ENCODE data around the gene CEP76.

CEP76 gene, protein sequence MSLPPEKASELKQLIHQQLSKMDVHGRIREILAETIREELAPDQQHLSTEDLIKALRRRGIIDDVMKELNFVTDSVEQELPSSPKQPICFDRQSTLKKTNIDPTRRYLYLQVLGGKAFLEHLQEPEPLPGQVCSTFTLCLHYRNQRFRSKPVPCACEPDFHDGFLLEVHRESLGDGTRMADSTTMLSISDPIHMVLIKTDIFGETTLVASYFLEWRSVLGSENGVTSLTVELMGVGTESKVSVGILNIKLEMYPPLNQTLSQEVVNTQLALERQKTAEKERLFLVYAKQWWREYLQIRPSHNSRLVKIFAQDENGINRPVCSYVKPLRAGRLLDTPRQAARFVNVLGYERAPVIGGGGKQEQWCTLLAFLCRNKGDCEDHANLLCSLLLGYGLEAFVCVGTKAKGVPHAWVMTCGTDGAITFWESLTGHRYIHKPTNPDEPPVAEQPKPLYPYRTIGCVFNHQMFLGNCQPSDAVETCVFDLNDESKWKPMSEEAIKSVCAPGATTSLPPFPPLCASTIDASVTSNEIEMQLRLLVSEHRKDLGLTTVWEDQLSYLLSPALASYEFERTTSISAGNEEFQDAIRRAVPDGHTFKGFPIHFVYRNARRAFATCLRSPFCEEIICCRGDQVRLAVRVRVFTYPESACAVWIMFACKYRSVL

DNA sequence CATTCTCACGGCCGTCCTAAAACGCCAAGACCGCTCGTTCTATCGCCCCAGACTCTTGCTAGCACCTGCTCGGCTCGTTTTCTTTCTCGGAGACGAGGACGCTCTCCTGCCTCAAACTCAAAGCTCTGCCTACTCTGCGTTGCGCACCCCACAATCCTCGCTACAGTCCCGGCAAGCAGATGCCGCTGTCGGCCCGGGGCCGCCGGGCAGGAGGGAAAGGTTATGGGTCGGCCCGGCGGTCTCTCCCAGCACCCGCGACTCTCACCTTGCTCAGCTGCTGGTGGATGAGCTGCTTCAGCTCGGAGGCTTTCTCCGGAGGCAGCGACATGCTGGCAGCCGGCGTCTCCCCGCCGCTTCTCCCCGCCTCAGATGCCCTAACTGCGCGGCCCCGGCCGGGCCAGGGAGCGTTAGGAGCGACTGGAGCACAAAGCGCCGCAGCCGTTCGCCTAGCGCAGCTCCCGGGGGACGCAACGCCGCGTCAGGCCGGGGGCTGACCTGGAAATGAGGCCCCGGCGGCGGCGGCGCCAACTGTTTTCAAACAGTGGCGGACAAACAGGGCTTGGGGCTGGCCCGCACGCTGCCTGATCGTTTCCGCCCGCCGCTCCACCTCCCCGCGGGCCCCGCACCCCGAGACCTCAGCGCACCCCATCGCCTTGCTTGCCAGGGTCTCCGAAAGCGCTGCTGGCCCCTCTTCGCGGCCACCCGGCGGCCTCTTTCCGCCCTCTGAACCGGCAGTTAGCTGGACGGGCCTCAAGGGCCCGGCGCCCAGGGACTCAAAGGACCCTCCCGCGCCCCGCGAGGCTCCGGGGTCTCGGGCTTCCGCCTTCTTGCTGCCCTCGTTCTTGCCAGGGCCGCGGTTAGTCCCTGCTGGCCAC, at the start of gene CEP76, which contains the start of gene PSMG2:
Gene CEP76 (minus strand): TSS at position 503 of the 875 bp plus-strand sequence. CDS start 175 bp downstream, at position 328.
Gene PSMG2 (plus strand): TSS at position 822 of the 875 bp plus-strand sequence. CDS start 66 bp downstream, outside the sequence.
- peak; percentile 81 for DNase-seq (ENCODE audit: low read depth)

DNA sequence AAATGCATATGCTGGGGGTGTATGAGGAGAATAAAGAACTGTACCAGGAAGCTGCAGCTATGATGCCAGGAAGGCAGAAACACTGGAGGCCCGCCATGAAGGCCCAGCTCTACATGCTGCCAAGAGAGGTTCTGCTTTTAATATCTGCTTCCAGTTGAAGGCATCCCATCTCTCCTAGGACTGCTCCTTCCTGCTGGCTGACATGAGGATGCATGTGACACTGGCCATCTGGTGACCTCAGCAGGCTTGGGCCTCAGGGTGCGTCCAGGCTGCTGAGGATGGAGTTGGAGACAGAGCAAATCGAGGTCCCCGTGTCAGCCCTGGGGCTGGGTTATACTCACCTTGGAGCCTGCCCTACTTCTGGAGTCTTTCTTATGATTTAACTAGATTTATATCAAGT, 49.4 kb upstream of the CEP76 start:
- DNase-seq (ENCODE audit: low read depth): no peak

DNA sequence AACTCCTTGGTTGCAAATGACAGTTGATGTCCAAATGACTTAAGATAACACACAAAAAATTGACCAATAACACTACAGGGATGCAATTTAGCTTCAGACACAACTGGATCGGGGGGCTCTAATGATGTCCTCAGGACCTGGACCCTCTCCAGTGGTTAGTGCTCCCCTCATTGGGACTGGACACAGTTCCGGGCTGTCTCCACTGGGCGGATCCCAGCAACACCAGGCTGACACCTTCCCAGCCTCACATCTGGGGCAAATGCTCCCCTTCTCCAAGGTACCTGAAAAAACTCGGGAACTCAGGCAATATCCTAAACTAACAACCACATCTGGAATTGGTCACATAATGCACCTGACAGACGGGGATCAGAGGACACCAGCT, 49.0 kb upstream of the CEP76 start:
- DNase-seq (ENCODE audit: low read depth): no peak

DNA sequence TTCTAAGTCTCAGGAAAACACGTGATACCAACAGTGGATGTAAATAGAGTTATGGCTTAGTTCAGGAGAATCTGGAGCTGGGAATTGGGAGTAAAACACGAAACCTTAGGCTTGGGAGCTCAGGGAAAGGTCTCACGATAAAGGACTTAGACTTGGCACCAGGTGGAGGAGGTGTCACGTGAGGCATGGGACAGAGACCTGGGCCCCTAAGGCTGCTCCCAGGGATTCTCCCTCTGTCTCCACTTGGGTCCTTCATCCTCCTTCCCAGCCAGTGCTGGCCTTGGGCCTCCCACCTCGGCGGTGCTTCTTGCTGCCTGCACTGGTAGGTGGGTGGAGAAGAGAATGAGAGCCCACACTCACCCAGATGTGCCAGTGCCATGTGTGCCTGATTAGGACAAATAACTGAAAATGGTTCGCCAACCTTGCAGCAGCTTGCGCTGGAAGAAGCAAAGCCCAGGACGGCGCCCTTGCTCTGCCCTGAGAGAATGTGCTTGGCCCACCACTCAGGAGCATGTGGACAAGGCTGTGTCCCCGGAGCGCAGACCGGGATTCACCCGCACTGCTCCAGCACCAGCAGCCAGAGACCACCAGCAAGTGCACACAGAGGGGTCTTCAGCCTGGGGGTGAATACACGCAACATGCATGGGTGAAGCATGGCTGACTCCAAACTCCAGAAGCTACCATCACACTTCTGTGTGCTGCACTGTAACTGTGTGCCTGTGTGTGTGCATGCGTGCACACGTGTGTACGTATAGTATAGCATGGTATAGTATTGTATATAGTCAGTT, 48.4 kb upstream of the CEP76 start:
- no peak for DNase-seq (ENCODE audit: low read depth)

DNA sequence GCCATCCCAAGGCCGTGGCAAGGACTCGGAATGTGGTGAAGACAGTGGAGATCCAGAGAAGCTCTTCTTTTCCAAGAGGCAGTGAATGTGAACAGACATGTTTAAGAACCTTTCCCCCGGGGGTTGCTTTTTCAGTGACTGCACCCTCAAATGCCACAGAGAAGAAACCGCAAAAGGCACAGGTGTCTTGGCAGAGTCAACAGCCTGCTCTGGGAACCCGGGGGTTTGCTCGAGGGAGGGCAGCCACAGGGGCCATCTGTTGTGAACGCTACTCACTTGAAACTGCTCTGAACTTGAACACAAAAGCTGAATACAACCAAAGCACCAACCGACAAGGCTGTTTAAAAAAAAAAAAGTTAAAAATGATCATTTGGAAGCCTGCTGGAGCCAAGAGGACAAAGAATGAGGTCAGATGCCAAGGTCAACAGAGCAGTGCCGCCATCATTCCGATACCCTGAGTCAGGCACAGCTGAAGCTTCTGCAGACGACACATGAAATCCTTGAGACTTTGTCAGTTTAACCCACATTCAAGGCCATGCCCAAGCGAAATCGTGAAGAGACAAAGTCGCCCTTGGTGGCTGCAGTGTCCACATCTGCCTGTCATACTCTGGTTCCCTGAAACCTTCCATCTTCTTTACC, 47.7 kb upstream of the CEP76 start:
- DNase-seq (ENCODE audit: low read depth): peak; percentile 81

DNA sequence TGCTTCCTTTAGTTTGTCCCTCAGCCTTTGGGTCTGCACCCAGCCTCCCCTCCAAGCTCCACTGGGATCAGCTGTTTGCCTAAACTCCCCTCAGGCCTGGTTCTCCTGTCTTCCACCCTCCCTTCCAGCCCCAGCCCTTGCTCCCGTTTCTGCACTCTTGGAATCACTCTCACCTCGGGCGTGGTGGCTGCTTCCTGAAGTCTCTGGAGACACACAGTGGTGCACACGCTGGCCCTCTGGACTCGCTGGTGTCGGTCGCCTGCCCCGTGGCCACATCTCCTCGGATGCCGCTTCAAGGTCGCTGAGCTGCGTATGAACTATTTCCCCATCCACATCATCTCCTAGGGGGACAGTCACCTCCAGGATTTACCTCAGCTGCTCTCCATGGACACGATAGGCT, 46.6 kb upstream of the CEP76 start:
- DNase-seq (ENCODE audit: low read depth): no peak

DNA sequence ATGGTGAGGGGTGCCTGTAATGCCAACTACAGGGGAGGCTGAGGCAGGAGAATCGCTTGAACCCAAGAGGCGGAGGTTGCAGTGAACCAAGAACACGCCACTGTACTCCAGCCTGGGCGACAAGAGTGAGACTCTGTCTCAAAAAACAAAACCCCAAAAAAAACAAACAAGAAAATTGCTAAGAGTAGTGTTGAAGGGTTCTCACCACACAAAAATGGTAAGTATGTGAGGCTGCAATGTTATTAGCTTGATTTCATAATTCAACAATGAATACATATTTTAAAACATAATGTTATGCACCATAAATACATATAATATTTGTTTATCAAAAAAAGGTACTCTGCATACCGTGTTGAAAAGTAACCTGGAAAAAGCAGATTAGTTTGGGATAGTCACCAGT, 46.1 kb upstream of the CEP76 start:
- DNase-seq (ENCODE audit: low read depth): no peak

DNA sequence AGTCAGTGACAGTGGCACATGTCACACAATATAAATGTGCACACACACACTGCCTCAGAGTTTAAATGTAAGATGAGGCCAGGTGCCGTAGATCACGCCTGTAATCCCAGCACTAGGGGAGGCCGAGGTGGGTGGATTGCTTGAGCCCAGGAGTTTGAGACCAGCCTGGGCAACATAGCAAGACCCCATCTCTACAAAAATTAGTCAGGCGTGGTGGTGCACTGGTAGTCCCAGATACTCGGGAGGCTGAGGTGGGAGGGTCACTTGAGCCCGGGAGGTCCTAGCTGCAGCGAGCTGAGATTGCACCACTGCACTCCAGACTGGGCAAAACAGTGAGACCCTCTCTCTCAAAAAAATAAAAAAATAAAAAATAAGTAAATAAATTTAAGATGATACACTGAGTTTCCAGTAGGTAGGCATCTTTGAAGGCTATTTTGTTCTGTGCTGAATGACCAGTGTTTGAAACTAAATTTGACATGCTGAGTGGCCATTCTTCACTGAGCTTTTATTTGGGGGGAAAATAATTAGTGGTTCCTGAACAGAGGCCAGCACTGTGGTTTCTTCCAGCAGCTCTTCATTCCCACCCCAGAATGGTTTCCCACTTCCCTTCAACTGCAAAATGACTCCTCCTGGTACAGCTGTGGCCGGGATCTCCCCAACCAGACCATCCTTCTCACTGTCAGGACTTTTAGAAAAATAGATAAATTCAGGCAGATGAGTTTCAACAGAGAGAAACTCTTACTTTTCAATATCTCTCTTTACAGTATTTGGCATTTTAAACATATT, 45.2 kb upstream of the CEP76 start:
- DNase-seq (ENCODE audit: low read depth): no peak

DNA sequence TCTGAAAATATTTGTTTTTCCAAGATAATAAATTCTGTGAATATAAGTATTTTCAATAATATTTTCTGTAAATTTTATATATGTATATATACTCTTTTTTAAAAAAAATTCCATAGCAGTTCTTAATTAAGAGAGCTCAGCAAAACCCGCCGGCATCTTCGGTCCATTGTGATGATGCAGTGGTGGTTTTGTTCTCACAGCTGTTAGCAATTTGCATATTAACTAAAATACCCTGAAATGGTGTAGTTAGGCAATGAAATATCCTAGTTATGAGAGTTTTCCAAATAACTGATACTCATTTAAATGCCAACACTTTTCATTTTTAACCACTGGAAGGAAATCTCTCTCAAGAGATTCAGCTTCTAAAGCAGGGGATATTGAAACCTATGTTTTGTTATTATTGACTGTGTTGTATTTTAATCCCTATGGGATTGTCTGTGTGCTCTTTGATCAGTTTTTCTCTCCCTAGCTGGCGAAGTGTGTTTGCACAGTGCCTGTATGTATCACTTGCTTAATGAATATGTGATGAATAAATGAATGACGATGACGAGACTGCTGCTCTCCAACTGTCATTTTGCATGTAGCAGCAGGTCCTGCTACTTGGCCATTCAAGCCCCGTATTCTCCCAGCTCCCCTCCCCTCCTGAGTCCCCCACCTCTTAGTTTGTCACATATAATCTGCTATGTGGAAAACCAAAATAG, 42.7 kb upstream of the CEP76 start:
- no peak for DNase-seq (ENCODE audit: low read depth)

DNA sequence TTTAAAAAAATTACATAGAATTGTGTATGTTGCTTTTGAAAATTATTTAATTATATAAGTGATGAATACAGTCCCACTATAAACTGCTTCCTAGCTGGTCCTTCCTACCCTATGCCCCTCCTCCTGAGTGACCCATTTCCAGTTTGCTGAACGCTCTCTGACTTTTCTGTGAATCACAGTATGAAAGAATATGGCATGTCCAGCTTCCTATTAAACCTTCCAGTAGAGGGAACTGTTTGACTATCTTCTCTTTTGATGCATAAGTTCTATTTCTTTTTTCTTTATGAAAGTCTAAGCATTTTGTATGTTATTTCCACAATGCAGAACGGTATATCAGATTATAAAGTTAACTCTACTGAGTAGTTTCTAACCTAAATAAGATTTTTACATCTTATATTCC, 41.6 kb upstream of the CEP76 start:
- DNase-seq (ENCODE audit: low read depth): peak; percentile 64

DNA sequence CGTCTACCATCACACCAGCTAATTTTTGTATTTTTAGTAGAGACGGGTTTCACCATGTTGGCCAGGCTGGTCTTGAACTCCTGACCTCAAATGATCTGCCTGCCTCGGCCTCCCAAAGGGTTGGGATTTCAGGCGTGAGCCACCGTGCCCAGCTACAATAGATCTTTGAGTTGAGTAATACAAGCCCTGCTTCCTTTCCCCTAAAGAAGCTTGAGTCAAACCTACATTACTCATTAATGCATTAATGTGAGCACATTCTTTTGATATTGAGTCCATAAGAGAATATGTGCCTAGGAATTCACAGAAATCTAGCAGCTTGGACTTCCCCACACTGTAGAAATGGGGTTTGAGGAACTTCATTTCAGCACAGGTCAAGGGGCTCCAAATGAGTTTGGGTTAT, 39.9 kb upstream of the CEP76 start:
- DNase-seq (ENCODE audit: low read depth): peak; percentile 75

DNA sequence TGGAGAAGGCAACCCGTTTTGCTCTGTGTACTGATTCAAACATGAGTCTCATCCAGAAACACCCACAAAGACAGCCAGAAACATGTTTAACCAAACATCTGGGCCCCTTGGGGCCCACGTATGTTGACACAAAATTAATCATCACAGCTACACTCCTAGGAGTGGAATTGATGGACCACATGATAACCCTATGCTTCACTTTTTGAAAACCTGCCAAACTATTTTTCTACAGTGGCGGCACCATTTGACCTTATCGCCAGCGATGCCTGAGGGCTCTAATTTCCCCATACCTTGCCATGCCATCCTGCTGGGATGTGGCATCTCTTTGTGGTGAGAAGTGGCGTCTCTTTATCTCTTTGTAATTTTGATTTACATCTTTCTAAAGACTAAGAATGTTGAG, 38.8 kb upstream of the CEP76 start:
- peak; percentile 98 for DNase-seq (ENCODE audit: low read depth)

DNA sequence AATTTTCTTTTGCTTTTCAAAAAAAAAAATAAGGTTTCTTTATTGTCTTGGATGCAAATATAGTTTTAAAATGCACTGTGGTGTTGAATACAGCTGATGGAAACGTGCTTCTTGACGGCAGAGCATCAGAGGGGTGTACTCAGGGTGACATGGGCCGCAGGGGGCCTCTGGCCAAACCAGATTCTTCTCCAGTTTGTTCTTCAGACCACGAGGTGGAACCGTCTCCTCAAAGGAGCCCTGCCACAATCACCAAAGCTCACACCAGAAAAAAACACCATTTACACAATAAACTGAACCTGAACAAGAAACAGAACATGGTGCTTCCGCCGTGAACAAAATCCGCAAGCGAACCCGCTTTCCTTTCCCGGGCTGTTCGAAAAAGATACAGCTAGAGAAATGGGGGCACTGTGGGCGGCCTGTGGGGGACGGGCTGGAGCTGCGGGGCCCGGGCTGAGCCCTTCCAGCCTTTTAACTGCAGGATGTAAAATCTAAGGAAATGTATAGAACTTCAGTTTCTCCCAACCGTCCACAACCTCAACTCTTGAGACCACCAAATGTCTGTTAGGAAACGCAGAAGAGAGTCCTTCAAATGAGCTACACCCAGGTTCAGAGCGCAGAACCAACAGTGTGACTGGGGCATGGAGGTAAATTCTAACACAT, 34.9 kb upstream of the CEP76 start:
- DNase-seq (ENCODE audit: low read depth): no peak

DNA sequence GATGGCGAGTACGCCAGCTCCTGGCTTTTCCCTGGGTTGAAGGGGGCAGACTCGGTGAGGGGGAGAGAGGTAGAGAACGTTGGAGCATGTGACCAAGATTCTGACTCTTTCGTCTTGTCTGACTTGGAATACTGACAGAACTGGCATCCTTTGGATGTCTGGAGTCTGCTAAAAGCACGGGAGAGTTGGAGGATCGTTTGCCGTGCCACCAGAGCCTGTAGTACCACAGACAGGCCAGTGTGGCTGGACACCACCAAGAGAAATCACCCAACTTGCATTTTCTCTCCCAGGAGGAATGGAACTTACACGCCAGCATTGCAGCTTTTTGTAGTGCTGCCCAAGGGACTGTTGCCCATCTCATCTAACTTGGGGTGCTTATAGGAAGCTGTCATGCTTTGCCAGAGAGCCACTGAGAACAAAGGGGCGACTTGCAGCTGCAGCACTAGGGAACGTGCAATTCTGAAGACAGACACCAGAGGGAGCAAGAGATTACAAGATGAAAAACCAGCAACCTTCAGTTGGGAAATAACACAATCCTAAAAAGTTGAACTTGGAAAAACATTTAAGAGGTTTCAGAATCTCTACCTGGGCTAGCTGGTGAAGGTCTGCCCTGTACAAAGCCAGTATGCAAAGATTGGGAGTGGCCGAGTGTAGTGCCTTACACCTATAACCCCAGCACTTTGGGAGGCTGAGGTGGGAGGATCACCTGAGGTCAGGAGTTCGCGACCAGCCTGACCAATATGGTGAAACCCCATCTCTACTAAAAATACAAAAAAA, 24.4 kb upstream of the CEP76 start:
- DNase-seq (ENCODE audit: low read depth): peak; percentile 72

DNA sequence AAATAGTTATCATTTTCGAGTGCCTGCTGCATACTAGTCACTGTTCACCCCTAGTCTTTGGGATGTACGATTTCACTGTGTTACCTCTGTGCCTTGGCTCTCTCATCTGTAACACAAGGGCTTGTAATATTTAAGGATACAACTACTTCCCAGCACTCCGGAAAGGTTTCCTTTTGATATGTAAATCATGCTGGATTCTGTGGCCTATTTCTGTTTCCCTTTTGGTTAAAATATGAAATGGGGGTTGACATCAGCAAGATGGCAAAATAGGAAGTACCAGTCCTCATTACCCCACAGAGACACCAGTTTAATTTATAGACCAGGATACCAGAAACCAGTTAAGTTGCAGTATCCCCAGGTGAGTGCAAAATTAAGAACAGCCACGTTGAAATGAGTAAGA, 23.8 kb upstream of the CEP76 start:
- no peak for DNase-seq (ENCODE audit: low read depth)

DNA sequence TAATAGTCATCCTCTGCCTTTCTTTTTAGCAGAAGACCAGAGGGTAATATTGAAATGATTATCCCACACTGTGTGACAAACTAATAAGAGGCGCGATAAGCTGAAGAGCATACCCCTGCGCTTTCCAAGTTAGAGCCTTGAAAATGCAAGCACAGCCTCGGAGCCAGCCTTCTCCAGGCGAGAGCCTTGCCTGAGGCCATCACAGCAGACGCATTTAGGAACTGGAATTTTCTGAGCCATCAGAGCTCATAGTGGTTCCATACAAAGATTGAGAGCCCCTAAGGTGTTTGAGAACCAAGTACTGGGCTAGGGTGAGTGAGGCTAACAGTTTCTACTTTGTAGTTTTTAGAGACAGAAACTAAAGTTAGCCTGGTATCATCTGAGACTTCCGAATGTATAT, 20.2 kb upstream of the CEP76 start:
- no peak for DNase-seq (ENCODE audit: low read depth)

DNA sequence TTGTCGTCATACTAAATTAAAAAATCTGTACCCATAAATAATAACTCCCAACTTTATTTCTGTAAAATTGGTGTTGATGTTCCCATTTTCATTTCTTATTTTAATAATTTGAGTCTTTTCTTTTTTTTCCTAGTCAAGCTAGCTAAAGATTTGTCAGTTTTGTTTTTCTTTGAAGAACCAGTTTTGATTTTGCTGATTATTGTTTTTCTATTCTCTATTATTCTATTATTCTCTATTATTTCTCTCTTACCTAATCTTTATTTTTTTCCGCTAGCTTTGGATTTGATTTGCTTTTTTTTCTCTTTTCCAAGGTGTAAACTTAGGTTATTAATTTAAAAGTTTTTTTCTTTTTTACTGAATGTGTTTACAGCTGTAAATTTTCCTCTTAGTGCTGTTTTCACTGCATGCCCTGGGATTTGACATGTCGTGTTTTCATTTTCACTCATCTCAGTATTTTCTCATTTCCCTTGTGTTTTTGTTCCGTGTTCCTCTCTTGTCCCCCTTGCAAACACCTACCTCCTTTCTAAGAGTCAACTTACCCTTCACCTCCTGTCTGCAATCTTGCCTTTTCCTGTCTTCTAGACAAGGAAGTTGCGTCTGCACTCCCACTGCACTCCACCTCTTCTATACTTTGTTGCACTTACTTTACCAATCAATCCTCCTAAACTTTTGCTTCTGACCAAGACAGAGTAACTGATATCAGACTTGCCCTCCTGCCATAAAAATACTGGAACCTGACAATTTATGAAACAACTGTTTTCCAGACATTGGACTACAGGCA, 19.2 kb upstream of the CEP76 start:
- DNase-seq (ENCODE audit: low read depth): no peak

DNA sequence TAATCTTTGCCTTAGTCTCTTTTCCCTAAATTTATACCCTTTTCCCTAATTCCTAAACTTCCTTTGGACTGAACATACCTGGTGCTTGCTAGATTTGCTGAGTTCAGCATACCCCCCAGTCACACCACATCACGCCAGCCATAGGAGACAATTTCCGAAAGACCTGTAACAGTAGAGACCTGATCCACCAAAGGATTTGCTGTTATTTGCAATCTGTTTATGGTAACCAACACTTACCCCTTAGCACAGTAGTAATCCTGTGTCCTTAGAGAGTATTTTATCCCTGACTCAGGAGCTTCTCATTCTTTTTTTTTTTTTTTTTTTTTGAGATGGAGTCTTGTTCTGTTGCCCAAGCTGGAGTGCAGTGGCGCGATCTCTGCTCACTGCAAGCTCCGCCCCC, 8.9 kb upstream of the CEP76 start:
- DNase-seq (ENCODE audit: low read depth): no peak

Measured in HS-27A (cell line).